GM23248 (cell line): Measurements from ENCODE around the gene EBF3. TPM values are rescaled to one million over a fixed set of nuclear protein-coding genes. Genes with fewer than 3 reads are reported as not detected.

Experiments used
- DNase-seq: peaks from one replicate; pipeline ENCODE4 v3.0.0-alpha.2; 2015
- H2AFZ ChIP-seq: fragments of 200-600 bp; sonication (generic); 2 replicates; pipeline ENCODE4 v1.6.1; 2016; ENCODE audit warnings: antibody characterized with exemption
- H3F3A ChIP-seq: fragments of 200-600 bp; sonication (generic); 2 replicates; pipeline ENCODE4 v1.6.1; 2016; ENCODE audit warnings: mild to moderate bottlenecking, antibody characterized with exemption, mixed run types; ENCODE audit not compliant: insufficient read depth
- H3K27ac ChIP-seq: fragments of 200-600 bp; sonication (generic); 2 replicates; pipeline ENCODE4 v1.5.1; 2016; ENCODE audit warnings: mild to moderate bottlenecking
- H3K27me3 ChIP-seq: fragments of 200-600 bp; sonication (generic); replicated peaks from 2 replicates; pipeline ENCODE4 v1.6.1; 2016; ENCODE audit warnings: mild to moderate bottlenecking; ENCODE audit not compliant: insufficient read depth
- H3K36me3 ChIP-seq: fragments of 200-600 bp; sonication (generic); 2 replicates; pipeline ENCODE4 v1.6.1; 2016; ENCODE audit warnings: low read depth, mild to moderate bottlenecking
- H3K4me1 ChIP-seq: fragments of 200-600 bp; sonication (generic); 2 replicates; pipeline ENCODE4 v1.6.1; 2016; ENCODE audit warnings: mild to moderate bottlenecking; ENCODE audit not compliant: insufficient read depth
- H3K4me2 ChIP-seq: fragments of 200-600 bp; sonication (generic); one replicate; pipeline ENCODE4 v1.6.1; 2016; ENCODE audit warnings: mild to moderate bottlenecking; ENCODE audit not compliant: unreplicated experiment
- H3K4me3 ChIP-seq: fragments of 200-600 bp; sonication (generic); 2 replicates; pipeline ENCODE4 v1.5.1; 2016; ENCODE audit warnings: mild to moderate bottlenecking
- H3K79me2 ChIP-seq: fragments of 200-600 bp; sonication (generic); 2 replicates; pipeline ENCODE4 v1.6.1; 2016; ENCODE audit warnings: mild to moderate bottlenecking; ENCODE audit not compliant: insufficient read depth
- H3K9ac ChIP-seq: fragments of 200-600 bp; sonication (generic); 2 replicates; pipeline ENCODE4 v1.6.1; 2016; ENCODE audit warnings: mild to moderate bottlenecking
- H3K9me2 ChIP-seq: fragments of 200-600 bp; sonication (generic); 2 replicates; pipeline ENCODE4 v1.6.1; 2016; ENCODE audit warnings: mixed run types, mild to moderate bottlenecking, moderate library complexity; ENCODE audit not compliant: insufficient read depth
- H3K9me3 ChIP-seq: fragments of 200-600 bp; sonication (generic); one replicate; pipeline ENCODE4 v1.6.1; 2017; ENCODE audit warnings: low read depth
- H4K20me1 ChIP-seq: fragments of 200-600 bp; sonication (generic); 2 replicates; pipeline ENCODE4 v1.6.0; 2016; ENCODE audit not compliant: insufficient read depth
- EZH2 ChIP-seq: fragments of 200-600 bp; sonication (generic); IDR thresholded peaks from 2 replicates; pipeline ENCODE4 v1.6.1; 2018; ENCODE audit warnings: antibody characterized with exemption, mild to moderate bottlenecking; ENCODE audit not compliant: insufficient read depth, poor library complexity, severe bottlenecking
- EZH2phosphoT487 ChIP-seq: fragments of 200-600 bp; sonication (generic); IDR thresholded peaks from 2 replicates; pipeline ENCODE4 v1.6.1; 2018; ENCODE audit warnings: antibody characterized with exemption, moderate library complexity, mild to moderate bottlenecking, low read depth; ENCODE audit not compliant: insufficient read depth
- WGBS, 2 experiments: methylation state at CpG; one replicate each; pipeline ENCODE4 v1.1.6; 2015 to 2017; ENCODE audit warnings: low lambda C conversion rate in 2 of 2, low coverage in 1 of 2; ENCODE audit errors: missing lambda C conversion rate in 2 of 2; 5-methylcytosine and 5-hydroxymethylcytosine counted together
- in situ Hi-C: fragments of 300-500 bp; cut with MboI; formaldehyde crosslinking; loops from 2 replicates; pipeline ENCODE4 v1.15.0; 2020
- polyA plus RNA-seq: library from polyadenylated mRNA; unstranded; fragments of >200 nt; fragmentation: Nextera tagmentation; extraction: Ambion mirVana; gene quantifications from 2 replicates; pipeline ENCODE4 v1.2.1, GENCODE V29; 2016
- total RNA-seq: library from RNA; depleted of rRNA; stranded (reverse); fragments of >200 nt; shearing (Covaris generic); gene quantifications from 2 replicates; pipeline ENCODE4 v1.2.3, GENCODE V29; 2014

Gene EBF3
- total and polyA plus RNA-seq, 2 experiments from 2014 or later, result 0.15 to 0.43 TPM

DNA sequence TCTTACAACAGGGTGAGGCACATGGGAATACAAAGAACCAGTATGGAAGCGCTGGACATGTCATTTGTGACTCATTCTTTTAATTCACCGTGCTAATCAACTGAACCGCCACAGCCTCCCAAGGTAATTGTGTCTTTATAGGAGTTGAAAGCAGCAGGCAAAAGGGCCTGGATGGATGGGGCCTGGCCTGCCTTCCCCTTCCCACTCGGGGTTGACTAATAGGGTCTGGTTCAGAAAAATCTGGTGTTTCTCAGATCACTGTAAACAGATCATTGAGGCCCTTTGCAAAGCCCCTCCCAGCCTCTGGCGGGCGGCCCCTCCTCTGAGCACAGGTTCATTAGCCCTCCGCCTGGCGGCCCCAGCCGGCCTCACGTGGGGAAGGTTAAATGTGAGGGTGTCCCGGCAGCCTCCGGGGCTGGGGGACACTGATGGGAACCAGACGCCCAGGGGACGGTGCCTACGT lies 100.8 kb downstream of the EBF3 start:
- WGBS, 2 experiments, result 50 to 51% methylated on average over 15 of the region's 15 CpGs

GRCh38 chr10:129861776-129862531 lies 102.1 kb downstream of the EBF3 start:
- Histone ChIP-seq H3K9me2 (no peaks in the 10 kb centered on the region), H3K79me2 (no peaks in the 10 kb centered on the region), H3K4me3 (no peak overlapping the region), H3K27ac (no peak overlapping the region), H3K4me1 (no peaks in the 10 kb centered on the region), H3F3A (no peaks in the 10 kb centered on the region), H2AFZ (no peak overlapping the region), H3K4me2 (no peak overlapping the region), H3K27me3 (no peaks in the 10 kb centered on the region), H3K9me3 (no peaks in the 10 kb centered on the region), H3K36me3 (no peaks in the 10 kb centered on the region), H3K9ac (no peak overlapping the region), H4K20me1 (no peaks in the 10 kb centered on the region)
- DNase-seq, result no peak
- TF ChIP-seq EZH2phosphoT487 (no peak), EZH2 (no peak)
- in situ Hi-C loops, result no loop called here
- 60 to 62% methylated on average over 22 of the region's 22 CpGs for WGBS, 2 experiments

More for the DNA sequence above, 100.8 kb downstream of the EBF3 start:
- no peak for DNase-seq
- in situ Hi-C loops, result no loop called here
- Histone ChIP-seq H2AFZ (no peak overlapping the region), H3K36me3 (no peaks in the 10 kb centered on the region), H3K9me3 (no peaks in the 10 kb centered on the region), H3K4me1 (no peaks in the 10 kb centered on the region), H3K9me2 (no peaks in the 10 kb centered on the region), H3K9ac (no peak overlapping the region), H3K4me3 (no peak overlapping the region), H3K27ac (no peak overlapping the region), H4K20me1 (no peaks in the 10 kb centered on the region), H3F3A (no peaks in the 10 kb centered on the region), H3K27me3 (no peaks in the 10 kb centered on the region), H3K4me2 (no peak overlapping the region), H3K79me2 (no peaks in the 10 kb centered on the region)
- TF ChIP-seq EZH2phosphoT487, result no peak

GRCh38 chr10:129860396-129860795 lies 103.7 kb downstream of the EBF3 start:
- Histone ChIP-seq H3K27ac (no peak overlapping the region), H3K4me1 (no peaks in the 10 kb centered on the region), H3K27me3 (no peaks in the 10 kb centered on the region), H3F3A (no peaks in the 10 kb centered on the region), H2AFZ (no peak overlapping the region), H3K36me3 (no peaks in the 10 kb centered on the region), H3K79me2 (no peaks in the 10 kb centered on the region), H3K9me2 (no peaks in the 10 kb centered on the region), H3K9ac (no peak overlapping the region), H4K20me1 (no peaks in the 10 kb centered on the region), H3K9me3 (no peaks in the 10 kb centered on the region), H3K4me2 (no peak overlapping the region), H3K4me3 (no peak overlapping the region)
- TF ChIP-seq EZH2phosphoT487 (no peak), EZH2 (no peak)
- in situ Hi-C loops, result no loop called here
- WGBS, 2 experiments, result 33 to 43% methylated on average over 9 of the region's 9 CpGs
- DNase-seq, result no peak

- H3K4me2 ChIP-seq, result no peak overlapping the region
- no peaks in the 10 kb centered on the region for H3K4me1 ChIP-seq
- no peak overlapping the region for H3K27ac ChIP-seq
- TF ChIP-seq EZH2phosphoT487 (no peak), EZH2 (no peak)
- H3K4me3 ChIP-seq, result no peak overlapping the region
- in situ Hi-C loops, result no loop called here
- H3F3A ChIP-seq, result no peaks in the 10 kb centered on the region
- H3K9ac ChIP-seq, result no peak overlapping the region
- H3K27me3 ChIP-seq, result no peaks in the 10 kb centered on the region
- no peaks in the 10 kb centered on the region for H3K9me3 ChIP-seq
- H2AFZ ChIP-seq, result no peak overlapping the region
- H3K79me2 ChIP-seq, result no peaks in the 10 kb centered on the region
- DNase-seq, result no peak
- H3K36me3 ChIP-seq, result no peaks in the 10 kb centered on the region
- no peaks in the 10 kb centered on the region for H3K9me2 ChIP-seq
- 54 to 64% methylated on average over 7 of the region's 7 CpGs for WGBS, 2 experiments
- H4K20me1 ChIP-seq, result no peaks in the 10 kb centered on the region
Observed at GRCh38 chr10:129859536-129859935, 104.5 kb downstream of the EBF3 start.
